GM04504 (cell line): Measurements from ENCODE around the gene ZNF445.
"Not testable (repeated sequence)": the region's sequence is repeated elsewhere in the genome, so short reads cannot be mapped to it uniquely, and the experiment has no call there.

Experiments
- DNase-seq: peaks from one replicate; pipeline ENCODE4 v3.0.0-alpha.2; 2012; ENCODE audit warnings: low read depth

Gene ZNF445

GRCh38 chr3:44476181-44476611 is 1.3 kb downstream of the ZNF445 start:
- no peak for DNase-seq

GRCh38 chr3:44474886-44475285 is 2.6 kb downstream of the ZNF445 start:
- DNase-seq: not testable (repeated sequence)

- no peak for DNase-seq
Measured at GRCh38 chr3:44470430-44470829, 7.0 kb downstream of the ZNF445 start.

- DNase-seq: no peak
Measured at GRCh38 chr3:44469914-44470313, 7.6 kb downstream of the ZNF445 start.

- no peak for DNase-seq
Measured at GRCh38 chr3:44468572-44469520, 8.6 kb downstream of the ZNF445 start.

GRCh38 chr3:44468099-44468537 is 9.4 kb downstream of the ZNF445 start:
- DNase-seq: not testable (repeated sequence)

GRCh38 chr3:44467241-44467640 is 10.2 kb downstream of the ZNF445 start:
- DNase-seq: no peak

GRCh38 chr3:44464920-44465319 is 12.6 kb downstream of the ZNF445 start:
- not testable (repeated sequence) for DNase-seq

GRCh38 chr3:44464509-44464908 is 13.0 kb downstream of the ZNF445 start:
- DNase-seq: no peak

- DNase-seq: not testable (repeated sequence)
Measured at GRCh38 chr3:44460050-44460449, 17.4 kb downstream of the ZNF445 start.

- no peak for DNase-seq
Measured at GRCh38 chr3:44455318-44455717, 22.2 kb downstream of the ZNF445 start.

- no peak for DNase-seq
Measured at GRCh38 chr3:44454258-44454657, 23.2 kb downstream of the ZNF445 start.

- DNase-seq: no peak
Measured at GRCh38 chr3:44451441-44451840, 26.0 kb downstream of the ZNF445 start.

GRCh38 chr3:44446929-44447328 is 30.5 kb downstream of the ZNF445 start:
- DNase-seq: no peak

- no peak for DNase-seq
Measured at GRCh38 chr3:44445786-44446185, 31.7 kb downstream of the ZNF445 start.

GRCh38 chr3:44444896-44445691 is 32.4 kb downstream of the ZNF445 start:
- DNase-seq: no peak

- no peak for DNase-seq
Measured at GRCh38 chr3:44444437-44444836, 33.0 kb downstream of the ZNF445 start.

- DNase-seq: no peak
Measured at GRCh38 chr3:44442596-44443309, 34.7 kb downstream of the ZNF445 start.

GRCh38 chr3:44439499-44440295 is 37.8 kb downstream of the ZNF445 start:
- no peak for DNase-seq

GRCh38 chr3:44437800-44438199 is 39.7 kb downstream of the ZNF445 start:
- no peak for DNase-seq

GRCh38 chr3:44436181-44436580 is 41.3 kb downstream of the ZNF445 start:
- no peak for DNase-seq
